ENCODE results near the gene GSK3A. TPM values are rescaled to one million over a fixed set of nuclear protein-coding genes. Genes with fewer than 3 reads are reported as not detected.

Gene GSK3A
- total and polyA plus RNA-seq, 9 of the 15 experiments (the other 6 are each of a cell fraction or from before 2014, with no cell fraction given), result 0.62 to 90.7 (median 33.3) TPM

GRCh38 chr19:42198676-42199439 lies 43.5 kb downstream of the GSK3A start:
- DNase-seq (ENCODE audit: extremely low read depth in 1 of 4, low spot score in 3 of 4) (no peak), ATAC-seq (no peak; the same call in 2 of the 3 replicates), FAIRE-seq (no peak)
- no peak for TF ChIP-seq STAT5A (IDR thresholded peaks at IDR 0.05; ENCODE audit: borderline replicate concordance, low read length)
- 0 out of 2 replicates have a peak, but pooled peaks have one; percentile 34 for TF ChIP-seq ETV1 (tag; conservative IDR thresholded peaks at IDR 0.05; ENCODE audit: low read depth)
- TF ChIP-seq REST (IDR thresholded peaks at IDR 0.05; ENCODE audit: borderline replicate concordance), result no peak
- TF ChIP-seq REST (CRISPR knock-in tag; IDR thresholded peaks at IDR 0.05; ENCODE audit: low read depth), result no peak
- no peak for TF ChIP-seq RHOXF2B (CRISPR knock-in tag; conservative IDR thresholded peaks at IDR 0.05)
- peak; percentile 17 for TF ChIP-seq CHD4 (IDR thresholded peaks at IDR 0.05; ENCODE audit: insufficient read depth, insufficient replicate concordance, low read depth, low read length, poor library complexity, severe bottlenecking)
- peak; percentile 5 for TF ChIP-seq SAP30 (IDR thresholded peaks at IDR 0.05; ENCODE audit: borderline replicate concordance, insufficient read depth, low read depth, low read length, poor library complexity, severe bottlenecking)
- no peak for TF ChIP-seq MXI1 (IDR thresholded peaks at IDR 0.05; ENCODE audit: low read depth, low read length)
- TF ChIP-seq XRCC5 (IDR thresholded peaks at IDR 0.05; ENCODE audit: low read depth, low read length), result 0 out of 2 replicates have a peak, but pooled peaks have one; percentile 24
- Histone ChIP-seq H3K36me3 (ENCODE audit: control insufficient read depth, insufficient read depth, low read length) (peaks cover 74% of the 10 kb centered on the region), H3K9me1 (ENCODE audit: control insufficient read depth, insufficient read depth, low read length) (peaks cover 4% of the 10 kb centered on the region), H3K4me2 (ENCODE audit: insufficient read depth, low read length) (peak overlapping the region; percentile 85), H2AFZ (ENCODE audit: low read depth, low read length) (no peak overlapping the region), H3K27ac (ENCODE audit: extremely low read depth, low read depth, low read length) (peak overlapping the region; percentile 70), H3K9me3 (replicated peaks; ENCODE audit: control insufficient read depth, insufficient read depth, low read depth, low read length) (no peaks in the 10 kb centered on the region), H3K4me3 (peak overlapping the region; percentile 27; the same call in 1 of the 2 replicates), H3K79me2 (ENCODE audit: control insufficient read depth, insufficient read depth, low read length) (peaks cover 52% of the 10 kb centered on the region), H3K9ac (ENCODE audit: insufficient read depth in 1 of 2, low read depth in 2 of 2, low read length in 2 of 2) (peak overlapping the region; percentile 22 to 88), H3K27me3 (ENCODE audit: control insufficient read depth in 2 of 2, insufficient read depth in 2 of 2, low read length in 2 of 2) (no peaks in the 10 kb centered on the region; a peak in 1 of 5 replicates), H3K4me1 (replicated peaks in 1 of 2; ENCODE audit: control insufficient read depth in 2 of 2, insufficient read depth in 2 of 2, low read length in 2 of 2) (peaks cover 37 to 53% of the 10 kb centered on the region in 2 experiments), H4K20me1 (replicated peaks; ENCODE audit: control insufficient read depth, insufficient read depth, low read length) (peaks cover 24% of the 10 kb centered on the region; the same call in 1 of the 2 replicates)
- POLR2A ChIA-PET, result interaction anchor here (1.0 to 1.1 kb wide), 2 partner anchors 8 to 21 kb away, joined by 3 read pairs; partner anchors contain the start of gene ZNF526
- in situ Hi-C loops (cut with MboI) (no loop called here), intact Hi-C loops (cut with micrococcal nuclease) (loop anchor here (5.0 kb wide), 1 partner anchor 43 kb away; the partner anchor contains the start of gene GSK3A)
- no TSS peak for BruUV-seq (replicated peaks)
- 45% methylated on average over 6 of the region's 7 CpGs for WGBS (ENCODE audit: insufficient coverage, low coverage, missing lambda C conversion rate)
- CTCF ChIA-PET (ENCODE audit: low intra/inter-chr PET ratio), result no interaction called here
